GM18505 (cell line): ENCODE data around the gene TMEM254.
"Not testable (repeated sequence)": the region's sequence is repeated elsewhere in the genome, so short reads cannot be mapped to it uniquely, and the experiment has no call there.

Experiments used
- ATAC-seq: cut with Tn5 transposase; IDR thresholded peaks from one replicate; pipeline ENCODE4 v1.9.1; 2021; ENCODE audit not compliant: unreplicated experiment
- POLR2A ChIP-seq: IDR thresholded peaks from 4 replicates; pipeline ENCODE4 v1.6.1; 2011; ENCODE audit warnings: borderline replicate concordance; ENCODE audit not compliant: insufficient read depth, insufficient read length; ENCODE audit errors: extremely low read depth

Gene TMEM254

GRCh38 chr10:80078448-80079311 lies at the start of gene TMEM254:
TMEM254 (plus strand) TSS chr10:80078665; CDS start chr10:80078700, 35 bp downstream.
- peak; percentile 75 for TF ChIP-seq POLR2A

DNA sequence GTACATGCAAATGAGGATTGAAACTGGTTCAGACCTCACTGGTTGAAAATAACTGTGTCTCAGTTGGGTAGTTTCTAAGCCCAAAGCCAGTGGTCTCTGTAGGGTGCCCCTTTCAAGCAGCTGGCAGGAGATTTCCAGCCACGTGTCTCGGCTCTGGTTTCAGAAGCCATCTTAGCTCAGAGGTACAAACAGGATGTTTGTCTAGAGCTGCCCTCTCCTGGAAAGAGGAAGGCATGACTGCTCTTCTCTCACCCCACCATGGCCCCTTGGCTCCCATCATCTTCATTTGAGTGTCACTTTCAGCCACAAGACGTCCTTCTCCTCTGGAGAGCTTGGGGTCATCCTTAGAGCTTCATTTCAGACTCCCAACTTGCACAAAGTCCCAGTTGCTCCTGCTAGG lies 49.3 kb upstream of the TMEM254 start:
- ATAC-seq: not testable (repeated sequence)

More at GRCh38 chr10:80078448-80079311, at the start of gene TMEM254:
- ATAC-seq: peak; percentile 88

GRCh38 chr10:80029865-80030264 lies 48.6 kb upstream of the TMEM254 start:
- not testable (repeated sequence) for ATAC-seq

- no peak for TF ChIP-seq POLR2A
- ATAC-seq: no peak
Observed at GRCh38 chr10:80032503-80032902, 46.0 kb upstream of the TMEM254 start.

GRCh38 chr10:80034766-80035165 lies 43.7 kb upstream of the TMEM254 start:
- ATAC-seq: not testable (repeated sequence)

GRCh38 chr10:80035430-80035829 lies 43.0 kb upstream of the TMEM254 start:
- not testable (repeated sequence) for ATAC-seq

DNA sequence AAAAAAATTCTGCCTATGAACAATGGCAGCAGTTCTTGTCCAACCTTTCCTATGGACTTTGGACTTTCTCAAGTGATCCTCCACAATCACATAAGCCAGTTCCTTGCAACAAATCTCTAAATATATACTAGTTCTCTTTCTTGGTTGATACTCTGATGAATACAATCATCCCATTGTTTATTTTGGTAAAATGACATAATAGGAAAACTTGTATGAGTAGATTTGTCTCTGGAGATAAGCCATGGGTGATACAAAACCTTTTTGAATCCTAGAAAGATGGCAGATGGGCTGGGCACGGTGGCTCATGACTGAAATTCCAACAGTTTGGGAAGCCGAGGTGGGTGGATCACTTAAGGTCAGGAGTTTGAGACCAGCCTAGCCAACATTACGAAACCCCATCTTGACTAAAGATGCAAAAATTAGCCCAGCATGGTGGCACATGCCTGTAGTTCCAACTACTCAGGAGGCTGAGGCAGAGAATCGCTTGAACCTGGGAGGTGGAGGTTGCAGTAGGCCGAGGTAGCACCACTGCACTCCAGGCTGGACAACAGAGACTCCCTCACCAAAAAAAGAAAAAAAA lies 41.5 kb upstream of the TMEM254 start:
- not testable (repeated sequence) for ATAC-seq

DNA sequence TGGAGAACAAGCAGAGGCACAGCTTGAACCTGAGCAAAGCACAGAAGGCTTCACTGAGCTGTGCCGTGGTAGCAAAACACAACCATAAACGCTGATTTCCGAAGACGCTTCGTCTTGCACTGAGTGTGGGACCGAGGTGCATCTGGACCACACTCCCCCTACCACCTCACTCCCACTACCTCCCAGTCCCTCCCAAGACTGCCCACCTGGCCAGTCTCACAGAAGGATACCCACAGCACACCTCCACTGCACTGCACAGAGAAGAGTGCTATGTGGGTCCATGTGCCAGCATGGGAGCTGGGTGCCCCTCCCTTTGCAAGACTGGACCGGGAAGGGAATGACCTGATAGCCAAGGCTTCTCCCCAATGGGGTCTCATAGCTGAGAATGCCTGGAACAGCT lies 40.2 kb upstream of the TMEM254 start:
- not testable (repeated sequence) for ATAC-seq

DNA sequence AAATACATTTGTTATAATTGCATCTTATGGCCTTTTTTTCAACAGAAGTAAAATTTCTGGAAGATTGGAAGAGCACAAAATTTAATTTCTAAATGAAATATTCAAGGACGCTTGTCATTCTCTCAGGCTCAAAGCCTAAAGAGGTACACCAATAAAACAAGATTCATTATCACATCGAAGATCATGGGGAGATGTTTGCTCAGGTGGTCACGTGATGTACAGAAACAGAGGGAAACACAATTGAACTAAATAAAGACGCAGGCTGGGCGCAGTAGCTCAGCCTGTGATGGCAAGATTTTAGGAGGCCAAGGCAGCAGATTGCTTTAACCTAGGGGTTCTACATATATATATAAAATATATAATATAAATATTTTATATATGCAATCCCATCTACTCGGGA lies 37.3 kb upstream of the TMEM254 start:
- ATAC-seq: no peak
- no peak for TF ChIP-seq POLR2A

DNA sequence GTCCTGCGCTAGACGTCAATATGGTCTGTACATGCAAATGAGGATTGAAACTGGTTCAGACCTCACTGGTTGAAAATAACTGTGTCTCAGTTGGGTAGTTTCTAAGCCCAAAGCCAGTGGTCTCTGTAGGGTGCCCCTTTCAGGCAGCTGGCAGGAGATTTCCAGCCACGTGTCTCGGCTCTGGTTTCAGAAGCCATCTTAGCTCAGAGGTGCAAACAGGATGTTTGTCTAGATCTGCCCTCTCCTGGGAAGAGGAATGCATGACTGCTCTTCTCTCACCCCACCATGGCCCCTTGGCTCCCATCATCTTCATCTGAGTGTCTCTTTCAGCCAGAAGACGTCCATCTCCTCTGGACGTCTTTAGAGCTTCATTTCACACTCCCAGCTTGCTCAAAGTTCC lies 33.5 kb upstream of the TMEM254 start:
- not testable (repeated sequence) for ATAC-seq

GRCh38 chr10:80046629-80047441 lies 31.6 kb upstream of the TMEM254 start:
- no peak for TF ChIP-seq POLR2A
- peak; percentile 73 for ATAC-seq

GRCh38 chr10:80050752-80051151 lies 27.7 kb upstream of the TMEM254 start:
- no peak for TF ChIP-seq POLR2A
- ATAC-seq: no peak

GRCh38 chr10:80051993-80052392 lies 26.5 kb upstream of the TMEM254 start:
- ATAC-seq: no peak

GRCh38 chr10:80055760-80056159 lies 22.7 kb upstream of the TMEM254 start:
- ATAC-seq: no peak
- no peak for TF ChIP-seq POLR2A

More at GRCh38 chr10:80051993-80052392, 26.5 kb upstream of the TMEM254 start:
- TF ChIP-seq POLR2A: no peak
